ENCODE measurements around the gene BCL3. TPM values are rescaled to one million over a fixed set of nuclear protein-coding genes. Genes with fewer than 3 reads are reported as not detected.

BCL3 gene
- total and polyA plus RNA-seq, 2 of the 13 experiments (the other 11 are each of a cell fraction or from before 2014, with no cell fraction given), result 2.3 to 4.0 TPM

- TF ChIP-seq ZBTB33 (CRISPR knock-in tag; IDR thresholded peaks at IDR 0.05) (peak; percentile 26; the same call in 1 of the 2 replicates), MBNL3 (CRISPR knock-in tag; conservative IDR thresholded peaks at IDR 0.05) (no peak), RBM39 (IDR thresholded peaks at IDR 0.05; ENCODE audit: low read depth, low read length, poor library complexity, severe bottlenecking) (no peak), NR2C2 (CRISPR knock-in tag; IDR thresholded peaks at IDR 0.05; ENCODE audit: borderline replicate concordance) (no peak), ZBTB44 (CRISPR knock-in tag; IDR thresholded peaks at IDR 0.05) (no peak), ZNF44 (CRISPR knock-in tag; IDR thresholded peaks at IDR 0.05) (no peak), ELF4 (CRISPR knock-in tag; IDR thresholded peaks at IDR 0.05; ENCODE audit: borderline replicate concordance) (0 out of 2 replicates have a peak, but pooled peaks have one; percentile 33), MED8 (CRISPR knock-in tag; IDR thresholded peaks at IDR 0.05; ENCODE audit: insufficient replicate concordance) (peak; percentile 64), GTF2F1 (IDR thresholded peaks at IDR 0.05; ENCODE audit: low read length) (no peak), ZNF350 (CRISPR knock-in tag; IDR thresholded peaks at IDR 0.05; ENCODE audit: borderline replicate concordance, low read depth) (no peak), MED1 (CRISPR knock-in tag; IDR thresholded peaks at IDR 0.05) (peak; percentile 86), KLF13 (CRISPR knock-in tag; IDR thresholded peaks at IDR 0.05) (no peak), TEAD2 (CRISPR knock-in tag; IDR thresholded peaks at IDR 0.05) (no peak), ZNF33B (CRISPR knock-in tag; IDR thresholded peaks at IDR 0.05) (no peak), ZZZ3 (CRISPR knock-in tag; IDR thresholded peaks at IDR 0.05; ENCODE audit: borderline replicate concordance) (no peak), ZBTB34 (CRISPR knock-in tag; IDR thresholded peaks at IDR 0.05) (peak; percentile 59; the same call in 1 of the 2 replicates), HMGXB4 (CRISPR knock-in tag; IDR thresholded peaks at IDR 0.05; ENCODE audit: borderline replicate concordance in 1 of 2, low read depth in 1 of 2) (peak; percentile 33 to 39; a peak in 2 of 4 replicates), NFYC (CRISPR knock-in tag; IDR thresholded peaks at IDR 0.05) (no peak), MAX (IDR thresholded peaks at IDR 0.05) (peak; percentile 40; the same call in 1 of the 2 replicates), ZNF362 (CRISPR knock-in tag; IDR thresholded peaks at IDR 0.05; ENCODE audit: borderline replicate concordance) (peak; percentile 53; the same call in 1 of the 2 replicates), FOSL1 (CRISPR knock-in tag; IDR thresholded peaks at IDR 0.05; ENCODE audit: borderline replicate concordance) (no peak)
Measured at GRCh38 chr19:44796701-44797115, 48.2 kb downstream of the BCL3 start (continued).
